K562 (cell line): Measurements from ENCODE around the gene OR51V1. TPM values are rescaled to one million over a fixed set of nuclear protein-coding genes. Genes with fewer than 3 reads are reported as not detected.

ENCODE experiments used
- ARID2 ChIP-seq: fragments of 450-650 bp; IDR thresholded peaks from 2 replicates; pipeline ENCODE4 v1.6.1; 2017; ENCODE audit warnings: antibody characterized with exemption, mild to moderate bottlenecking
- ATF7 ChIP-seq: fragments of 450-650 bp; IDR thresholded peaks from 2 replicates; pipeline ENCODE4 v1.7.1; 2014; ENCODE audit warnings: mild to moderate bottlenecking, moderate library complexity
- FOSL1 ChIP-seq: fragments of 200-800 bp; sonication (Bioruptor generic); conservative IDR thresholded peaks from 2 replicates; pipeline ENCODE4 v1.6.1; 2016; ENCODE audit warnings: missing genetic modification characterization, missing compliant biosample characterization
- GABPB1 ChIP-seq: sonication (generic); formaldehyde crosslinking; IDR thresholded peaks from 2 replicates; pipeline ENCODE4 v1.8.0; 2022; ENCODE audit warnings: mild to moderate bottlenecking, missing genetic modification reagents
- JUNB ChIP-seq: fragments of 450-650 bp; formaldehyde crosslinking; conservative IDR thresholded peaks from 2 replicates; pipeline ENCODE4 v1.4.0; 2020; ENCODE audit warnings: mild to moderate bottlenecking
- KDM2B ChIP-seq: fragments of 250-450 bp; sonication (Bioruptor Pico); IDR thresholded peaks from 2 replicates; pipeline ENCODE4 v1.8.0; 2021; ENCODE audit warnings: mild to moderate bottlenecking, moderate library complexity
- L3MBTL2 ChIP-seq: fragments of 450-650 bp; IDR thresholded peaks from 2 replicates; pipeline ENCODE4 v1.6.1; 2016; ENCODE audit warnings: mild to moderate bottlenecking, moderate library complexity
- MEF2D ChIP-seq: conservative IDR thresholded peaks from 2 replicates; pipeline ENCODE4 v1.6.1; 2016; ENCODE audit warnings: low read depth, missing genetic modification characterization, missing compliant biosample characterization
- MTA1 ChIP-seq: fragments of 450-650 bp; IDR thresholded peaks from 2 replicates; pipeline ENCODE4 v1.6.1; 2017; ENCODE audit warnings: borderline replicate concordance
- NFATC3 ChIP-seq: fragments of 450-650 bp; IDR thresholded peaks from 2 replicates; pipeline ENCODE4 v1.6.1; 2017; ENCODE audit warnings: mild to moderate bottlenecking
- POLR2A ChIP-seq: fragments of 450-650 bp; conservative IDR thresholded peaks from 2 replicates; pipeline ENCODE4 v1.6.1; 2016
- RCOR1 ChIP-seq, 2 experiments: IDR thresholded peaks; 2 replicates each; pipeline ENCODE4 v1.6.1; 2012; ENCODE audit warnings: low read depth in 2 of 2, low read length in 2 of 2, borderline replicate concordance in 1 of 2, improper control_type of control experiment in 1 of 2
- RERE ChIP-seq: sonication (generic); formaldehyde crosslinking; IDR thresholded peaks from 2 replicates; pipeline ENCODE4 v1.8.0; 2023; ENCODE audit warnings: missing genetic modification reagents, mild to moderate bottlenecking, borderline replicate concordance
- RFX5 ChIP-seq: IDR thresholded peaks from 2 replicates; pipeline ENCODE4 v1.6.1; 2011; ENCODE audit warnings: low read depth, mild to moderate bottlenecking, improper control_type of control experiment, low read length
- RNF2 ChIP-seq: sonication (generic); IDR thresholded peaks from 2 replicates; pipeline ENCODE4 v1.6.1; 2016
- SRF ChIP-seq, 2 experiments: fragments of 250-450, 450-650 bp in 1 of 2; sonication (Bioruptor Pico) in 1 of 2; sonication (generic) in 1 of 2; formaldehyde crosslinking; IDR thresholded peaks; 2 replicates each; pipeline versions ENCODE4 v1.5.0 to v1.5.1; 2020 to 2022; ENCODE audit warnings: mild to moderate bottlenecking in 1 of 2, missing genetic modification reagents in 1 of 2
- SRSF1 ChIP-seq: fragments of 200-400 bp; formaldehyde crosslinking; IDR thresholded peaks from 2 replicates; pipeline ENCODE4 v1.6.1; 2017; ENCODE audit warnings: mild to moderate bottlenecking, low read depth, low read length, moderate library complexity
- TCF7 ChIP-seq: sonication (generic); IDR thresholded peaks from 2 replicates; pipeline ENCODE4 v1.6.1; 2016; ENCODE audit warnings: antibody characterized with exemption, borderline replicate concordance
- XRCC4 ChIP-seq: IDR thresholded peaks from one replicate; pipeline ENCODE4 v1.6.1; 2011; ENCODE audit not compliant: insufficient read depth, insufficient read length; ENCODE audit errors: extremely low read depth
- ZBTB12 ChIP-seq: fragments of 250-450 bp; sonication (Bioruptor Pico); IDR thresholded peaks from 2 replicates; pipeline ENCODE4 v1.4.0; 2020
- ZC3H4 ChIP-seq: sonication (generic); formaldehyde crosslinking; IDR thresholded peaks from 2 replicates; pipeline ENCODE4 v1.9.0; 2021; ENCODE audit warnings: missing genetic modification reagents, borderline replicate concordance
- ZFP1 ChIP-seq: fragments of 450-650 bp; formaldehyde crosslinking; IDR thresholded peaks from 2 replicates; pipeline ENCODE4 v1.4.0; 2020; ENCODE audit warnings: mild to moderate bottlenecking, mixed read lengths
- ZNF644 ChIP-seq: fragments of 200-800 bp; sonication (Bioruptor generic); IDR thresholded peaks from 2 replicates; pipeline ENCODE4 v1.6.1; 2016; ENCODE audit warnings: low read depth, missing genetic modification characterization, missing compliant biosample characterization
- ZNF766 ChIP-seq: fragments of 200-800 bp; sonication (Bioruptor generic); conservative IDR thresholded peaks from 2 replicates; pipeline ENCODE4 v1.6.1; 2016; ENCODE audit warnings: missing genetic modification characterization, missing compliant biosample characterization
- polyA plus RNA-seq, 8 experiments: library from polyadenylated mRNA; depleted of rRNA in 4 of 8; stranded (reverse) in 5 of 8; unstranded in 3 of 8; fragments of >200 nt; fragmentation: Nextera tagmentation in 2 of 8; fragmentation: Illumina TruSeq in 1 of 8; extraction: Ambion mirVana in 2 of 8; extraction: Trizol in 1 of 8; gene quantifications; 2 replicates each; pipeline versions ENCODE4 v1.2.1 to v1.2.3, GENCODE V29; 2011 to 2014; ENCODE audit warnings: inconsistent platforms in 1 of 8, missing spikeins in 1 of 8
- total RNA-seq, 7 experiments: library from RNA; depleted of rRNA in 6 of 7; stranded (reverse); fragments of >200 nt in 6 of 7; fragmentation: Illumina TruSeq in 2 of 7; extraction: Trizol in 2 of 7; gene quantifications; 2 replicates each; pipeline versions ENCODE4 v1.2.1 to v1.2.3, GENCODE V29; 2011 to 2021; ENCODE audit warnings: low replicate concordance in 1 of 7

OR51V1 gene
- total and polyA plus RNA-seq, 9 of the 15 experiments (the other 6 are each of a cell fraction or from before 2014, with no cell fraction given): not detected

- TF ChIP-seq RERE (CRISPR knock-in tag) (no peak), ZFP1 (no peak), SRSF1 (no peak), ATF7 (no peak), ZC3H4 (CRISPR knock-in tag) (no peak), ZNF766 (CRISPR knock-in tag) (peak; percentile 87), RCOR1 (IDR thresholded peaks at IDR 0.05; ENCODE audit: borderline replicate concordance in 1 of 2, low read depth in 2 of 2, low read length in 2 of 2) (peak; percentile 83 to 85), L3MBTL2 (peak; percentile 85), JUNB (CRISPR knock-in tag) (no peak), ARID2 (no peak), SRF (CRISPR knock-in tag; IDR thresholded peaks at IDR 0.05) (no peak), ZNF644 (tag) (0 out of 2 replicates have a peak, but pooled peaks have one; percentile 89), TCF7 (peak; percentile 37; the same call in 1 of the 2 replicates), MEF2D (tag) (peak; percentile 88; the same call in 1 of the 2 replicates), GABPB1 (CRISPR knock-in tag) (no peak), POLR2A (no peak), XRCC4 (no peak), NFATC3 (0 out of 2 replicates have a peak, but pooled peaks have one; percentile 33), ZBTB12 (no peak), RFX5 (no peak), FOSL1 (peak; percentile 56), RNF2 (peak; percentile 82; the same call in 1 of the 2 replicates), MTA1 (peak; percentile 51; the same call in 1 of the 2 replicates), KDM2B (CRISPR knock-in tag) (no peak)
Measured at GRCh38 chr11:5151713-5152153, 48.7 kb downstream of the OR51V1 start (continued).
